Activated T-helper 1 cell treated with Interleukin-2 at 50 U/mL for 16 hours (primary cell): ENCODE results near the gene LYRM4.
A peak's percentile ranks its signal among the peaks of the same experiment; 100 is the strongest.

ENCODE experiments used
- DNase-seq: peaks from one replicate; pipeline ENCODE4 v3.0.0-alpha.2; 2020; ENCODE audit warnings: low read depth

LYRM4 gene

GRCh38 chr6:5260661-5261544, at the start of gene LYRM4, which contains the start of gene FARS2:
Gene LYRM4 (minus strand): TSS chr6:5260950. CDS start chr6:5260733, 217 bp downstream.
Gene FARS2 (plus strand): TSS chr6:5261513.
- peak; percentile 85 for DNase-seq

GRCh38 chr6:5308066-5308465, 47.3 kb upstream of the LYRM4 start:
- DNase-seq: no peak

GRCh38 chr6:5307058-5307457, 46.3 kb upstream of the LYRM4 start:
- DNase-seq: no peak

GRCh38 chr6:5305968-5306626, 45.3 kb upstream of the LYRM4 start:
- no peak for DNase-seq

- no peak for DNase-seq
These were observed 42.9 kb upstream of the LYRM4 start for GRCh38 chr6:5303682-5304081.

GRCh38 chr6:5302995-5303622, 42.4 kb upstream of the LYRM4 start:
- peak; percentile 36 for DNase-seq

GRCh38 chr6:5302220-5302946, 41.6 kb upstream of the LYRM4 start:
- no peak for DNase-seq

- no peak for DNase-seq
These were observed 39.5 kb upstream of the LYRM4 start for GRCh38 chr6:5300206-5300764.

GRCh38 chr6:5295623-5296022, 34.9 kb upstream of the LYRM4 start:
- DNase-seq: no peak

- no peak for DNase-seq
These were observed 33.9 kb upstream of the LYRM4 start for GRCh38 chr6:5294392-5295211.

- DNase-seq: no peak
These were observed 32.9 kb upstream of the LYRM4 start for GRCh38 chr6:5293692-5294091.

GRCh38 chr6:5292154-5292553, 31.4 kb upstream of the LYRM4 start:
- DNase-seq: no peak

- DNase-seq: no peak
These were observed 29.8 kb upstream of the LYRM4 start for GRCh38 chr6:5290500-5290899.

GRCh38 chr6:5290097-5290496, 29.3 kb upstream of the LYRM4 start:
- no peak for DNase-seq

- DNase-seq: no peak
These were observed 27.2 kb upstream of the LYRM4 start for GRCh38 chr6:5287966-5288297.

- DNase-seq: no peak
These were observed 26.6 kb upstream of the LYRM4 start for GRCh38 chr6:5287205-5287965.

- no peak for DNase-seq
These were observed 26.0 kb upstream of the LYRM4 start for GRCh38 chr6:5286780-5287179.

GRCh38 chr6:5285526-5285925, 24.8 kb upstream of the LYRM4 start:
- no peak for DNase-seq

- no peak for DNase-seq
These were observed 24.3 kb upstream of the LYRM4 start for GRCh38 chr6:5285081-5285480.

GRCh38 chr6:5282191-5282623, 21.5 kb upstream of the LYRM4 start:
- DNase-seq: no peak
